ENCODE measurements around the gene SLC6A13.

- TF ChIP-seq EZH2 (IDR thresholded peaks at IDR 0.05; ENCODE audit: low read length): no peak
- no peak for TF ChIP-seq CTCF (optimal IDR thresholded peaks at IDR 0.05 in 1 of 3, IDR thresholded peaks at IDR 0.05 in 1 of 3, conservative IDR thresholded peaks at IDR 0.05 in 1 of 3; ENCODE audit: extremely low read depth in 1 of 3, insufficient read depth in 2 of 3, low read length in 3 of 3)
Measured at GRCh38 chr12:194276-194675, 68.4 kb downstream of the SLC6A13 start.

Data from keratinocyte (primary cell).